ENCODE data around the gene PTPRZ1. TPM values are rescaled to one million over a fixed set of nuclear protein-coding genes. Genes with fewer than 3 reads are reported as not detected.

The PTPRZ1 gene
- total RNA-seq, 1 donor from 2014 or later: 20.7 TPM

- H3K27me3 Mint-ChIP-seq: no peaks in the 10 kb centered on the region
- no peak overlapping the region for H3K4me3 Mint-ChIP-seq
- no peak overlapping the region for H3K27ac Mint-ChIP-seq
- no peak for DNase-seq (ENCODE audit: extremely low spot score, unreplicated experiment)
- H3K36me3 Mint-ChIP-seq: peaks cover 4% of the 10 kb centered on the region
- H3K9me3 Mint-ChIP-seq: no peaks in the 10 kb centered on the region
- no peak for TF ChIP-seq CTCF (conservative IDR thresholded peaks at IDR 0.05)
- no peaks in the 10 kb centered on the region for H3K4me1 Mint-ChIP-seq (ENCODE audit: unreplicated experiment)
These were observed 181.4 kb downstream of the PTPRZ1 start for GRCh38 chr7:122054393-122054792.

DNA sequence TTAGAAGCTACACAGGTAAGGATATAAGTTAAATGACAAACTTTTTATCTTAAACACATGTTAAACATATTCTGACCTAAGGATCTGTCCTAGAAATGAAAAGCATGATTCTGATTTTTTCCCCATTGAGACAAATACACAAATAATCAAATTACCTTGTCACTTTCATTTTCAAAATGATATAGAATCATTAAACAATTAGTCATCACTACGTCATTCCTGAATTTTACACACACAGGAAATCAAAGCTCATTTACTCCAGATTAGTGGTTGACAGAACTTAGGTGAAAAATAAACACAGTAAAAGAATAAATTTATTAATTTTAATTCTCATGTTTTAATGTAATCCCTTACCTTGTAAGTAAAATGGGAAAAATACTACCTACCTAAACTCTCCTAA is 182.1 kb downstream of the PTPRZ1 start:
- no peak overlapping the region for H3K4me3 Mint-ChIP-seq
- no peaks in the 10 kb centered on the region for H3K4me1 Mint-ChIP-seq (ENCODE audit: unreplicated experiment)
- no peaks in the 10 kb centered on the region for H3K9me3 Mint-ChIP-seq
- H3K36me3 Mint-ChIP-seq: peaks cover 4% of the 10 kb centered on the region
- no peak for TF ChIP-seq CTCF (conservative IDR thresholded peaks at IDR 0.05)
- no peak overlapping the region for H3K27ac Mint-ChIP-seq
- H3K27me3 Mint-ChIP-seq: no peaks in the 10 kb centered on the region
- no peak for DNase-seq (ENCODE audit: extremely low spot score, unreplicated experiment)

DNA sequence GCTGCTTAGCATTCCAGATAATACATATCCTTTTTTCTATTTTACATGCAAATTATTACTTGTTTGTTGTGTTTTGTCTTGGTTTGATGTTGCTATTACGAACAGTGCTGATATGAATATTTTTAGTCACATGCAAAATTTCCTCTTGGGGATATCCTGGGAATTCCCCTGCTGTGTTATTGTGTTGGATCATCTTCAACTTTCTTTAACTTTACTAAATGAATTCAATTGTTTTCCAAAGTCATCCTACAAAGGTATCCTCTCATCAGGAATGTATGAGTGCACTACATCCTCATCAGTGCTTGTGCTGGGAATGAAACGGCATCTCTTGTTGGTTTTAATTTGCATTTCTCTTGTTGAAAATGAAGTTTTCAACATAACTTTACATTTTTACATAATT is 184.0 kb downstream of the PTPRZ1 start:
- Mint-ChIP-seq H3K27ac (no peak overlapping the region), H3K9me3 (no peaks in the 10 kb centered on the region), H3K4me3 (no peak overlapping the region), H3K36me3 (no peaks in the 10 kb centered on the region), H3K4me1 (ENCODE audit: unreplicated experiment) (no peaks in the 10 kb centered on the region), H3K27me3 (no peaks in the 10 kb centered on the region)
- DNase-seq (ENCODE audit: extremely low spot score, unreplicated experiment): no peak
- no peak for TF ChIP-seq CTCF (conservative IDR thresholded peaks at IDR 0.05)

GRCh38 chr7:122059542-122059941 is 186.6 kb downstream of the PTPRZ1 start:
- Mint-ChIP-seq H3K27me3 (no peaks in the 10 kb centered on the region), H3K4me3 (no peak overlapping the region), H3K36me3 (no peaks in the 10 kb centered on the region), H3K27ac (no peak overlapping the region), H3K9me3 (no peaks in the 10 kb centered on the region), H3K4me1 (ENCODE audit: unreplicated experiment) (no peaks in the 10 kb centered on the region)
- no peak for DNase-seq (ENCODE audit: extremely low spot score, unreplicated experiment)
- no peak for TF ChIP-seq CTCF (conservative IDR thresholded peaks at IDR 0.05)

GRCh38 chr7:122063146-122063545 is 190.2 kb downstream of the PTPRZ1 start:
- no peak overlapping the region for H3K27ac Mint-ChIP-seq
- no peaks in the 10 kb centered on the region for H3K36me3 Mint-ChIP-seq
- no peaks in the 10 kb centered on the region for H3K9me3 Mint-ChIP-seq
- DNase-seq (ENCODE audit: extremely low spot score, unreplicated experiment): no peak
- TF ChIP-seq CTCF (conservative IDR thresholded peaks at IDR 0.05): no peak
- no peak overlapping the region for H3K4me3 Mint-ChIP-seq
- no peaks in the 10 kb centered on the region for H3K27me3 Mint-ChIP-seq
- H3K4me1 Mint-ChIP-seq (ENCODE audit: unreplicated experiment): no peaks in the 10 kb centered on the region

DNA sequence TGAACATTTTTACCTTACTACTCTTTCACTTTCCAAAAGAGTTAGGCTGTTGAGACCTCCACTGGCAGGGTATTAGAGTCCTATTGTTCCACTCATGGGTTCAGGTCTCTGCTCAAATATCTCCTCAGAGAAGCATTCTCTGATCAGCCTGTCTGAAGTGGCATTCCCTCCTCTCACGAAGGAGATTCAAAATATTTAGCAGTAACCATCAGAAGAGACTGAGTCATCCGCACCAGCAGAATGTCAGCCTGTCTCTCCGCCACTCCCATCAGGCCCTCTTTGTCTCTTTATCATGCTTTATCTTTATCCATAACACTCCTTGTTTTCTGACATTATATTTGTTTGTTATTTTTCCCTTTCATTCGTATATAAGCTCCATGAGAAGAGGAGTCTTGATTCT is 192.0 kb downstream of the PTPRZ1 start:
- Mint-ChIP-seq H3K27me3 (no peaks in the 10 kb centered on the region), H3K4me3 (no peak overlapping the region), H3K36me3 (no peaks in the 10 kb centered on the region), H3K9me3 (no peaks in the 10 kb centered on the region), H3K27ac (no peak overlapping the region), H3K4me1 (ENCODE audit: unreplicated experiment) (no peaks in the 10 kb centered on the region)
- no peak for DNase-seq (ENCODE audit: extremely low spot score, unreplicated experiment)
- TF ChIP-seq CTCF (conservative IDR thresholded peaks at IDR 0.05): no peak
